HepG2 (cell line): ENCODE measurements around the gene C1S. TPM values are rescaled to one million over a fixed set of nuclear protein-coding genes. Genes with fewer than 3 reads are reported as not detected.

Experiments
- AGO2 ChIP-seq: fragments of 200-400 bp; formaldehyde crosslinking; optimal IDR thresholded peaks from 2 replicates; pipeline ENCODE3; 2017; ENCODE audit warnings: mild to moderate bottlenecking, low read depth, low read length, moderate library complexity
- KLF12 ChIP-seq: sonication (generic); formaldehyde crosslinking; IDR thresholded peaks from 2 replicates; pipeline ENCODE4 v1.4.0; 2020; ENCODE audit warnings: missing genetic modification reagents, borderline replicate concordance
- KLF9 ChIP-seq: IDR thresholded peaks from 2 replicates; pipeline ENCODE4 v1.6.1; 2016; ENCODE audit warnings: low read depth
- MIER2 ChIP-seq: IDR thresholded peaks from 2 replicates; pipeline ENCODE4 v1.6.1; 2016; ENCODE audit warnings: missing biosample characterization, missing genetic modification reagents
- TGIF2 ChIP-seq: IDR thresholded peaks from 2 replicates; pipeline ENCODE4 v1.6.1; 2016; ENCODE audit warnings: control low read depth, missing compliant biosample characterization
- TIGD3 ChIP-seq: sonication (generic); formaldehyde crosslinking; IDR thresholded peaks from 2 replicates; pipeline ENCODE4 v1.5.1; 2020; ENCODE audit warnings: mild to moderate bottlenecking, missing genetic modification reagents, borderline replicate concordance
- UBTF ChIP-seq: sonication (generic); formaldehyde crosslinking; IDR thresholded peaks from 2 replicates; pipeline ENCODE4 v1.4.0; 2020; ENCODE audit warnings: mild to moderate bottlenecking, missing genetic modification reagents
- ZNF20 ChIP-seq: sonication (generic); formaldehyde crosslinking; IDR thresholded peaks from 2 replicates; pipeline ENCODE4 v1.4.0; 2020; ENCODE audit warnings: mild to moderate bottlenecking, moderate library complexity, missing genetic modification reagents
- ZNF407 ChIP-seq: sonication (generic); formaldehyde crosslinking; IDR thresholded peaks from one replicate; pipeline ENCODE4 v1.5.1; 2020; ENCODE audit warnings: mild to moderate bottlenecking, missing genetic modification reagents; ENCODE audit errors: not compliant biosample characterization
- ZNF446 ChIP-seq: sonication (generic); formaldehyde crosslinking; IDR thresholded peaks from 2 replicates; pipeline ENCODE4 v1.5.0; 2020; ENCODE audit warnings: mild to moderate bottlenecking, missing genetic modification reagents
- ZNF577 ChIP-seq: sonication (generic); formaldehyde crosslinking; IDR thresholded peaks from 2 replicates; pipeline ENCODE4 v1.4.0; 2020; ENCODE audit warnings: mild to moderate bottlenecking, low read depth, missing genetic modification reagents, borderline replicate concordance
- ZNF615 ChIP-seq: sonication (generic); formaldehyde crosslinking; IDR thresholded peaks from 2 replicates; pipeline ENCODE4 v1.5.0; 2020; ENCODE audit warnings: mild to moderate bottlenecking, missing genetic modification reagents, borderline replicate concordance
- ZNF782 ChIP-seq: sonication (generic); formaldehyde crosslinking; IDR thresholded peaks from 2 replicates; pipeline ENCODE4 v1.4.0; 2020; ENCODE audit warnings: missing genetic modification reagents, mild to moderate bottlenecking, borderline replicate concordance
- ZSCAN21 ChIP-seq: sonication (generic); formaldehyde crosslinking; IDR thresholded peaks from 2 replicates; pipeline ENCODE4 v1.8.0; 2022; ENCODE audit warnings: mild to moderate bottlenecking, missing genetic modification reagents, moderate library complexity, borderline replicate concordance
- ZUFSP ChIP-seq: sonication (generic); formaldehyde crosslinking; IDR thresholded peaks from 2 replicates; pipeline ENCODE4 v1.9.0; 2021; ENCODE audit warnings: missing genetic modification reagents, mild to moderate bottlenecking, borderline replicate concordance
- polyA plus RNA-seq, 8 experiments: library from polyadenylated mRNA; depleted of rRNA in 3 of 8; stranded (reverse) in 7 of 8; unstranded in 1 of 8; fragments of >200 nt; fragmentation: Illumina TruSeq in 4 of 8; extraction: Trizol in 4 of 8; gene quantifications; 2 replicates each; pipeline versions ENCODE4 v1.2.1 to v1.2.3, GENCODE V29; 2011 to 2016; ENCODE audit warnings: low read depth in 4 of 8, missing spikeins in 1 of 8, mixed read lengths in 1 of 8; ENCODE audit not compliant: insufficient read depth in 1 of 8
- total RNA-seq, 5 experiments: library from RNA; depleted of rRNA; stranded (reverse); fragments of >200 nt; fragmentation: Illumina TruSeq; extraction: Trizol; gene quantifications; 2 replicates each; pipeline ENCODE4 v1.2.3, GENCODE V29; 2016; ENCODE audit warnings: low read depth in 1 of 5

The C1S gene
- total and polyA plus RNA-seq, 2 of the 13 experiments (the other 11 are each of a cell fraction or from before 2014, with no cell fraction given), result 14.5 to 18.2 TPM

GRCh38 chr12:7018350-7019042 lies 42.0 kb upstream of the C1S start, which contains the start of gene LPCAT3 (continued):
- TF ChIP-seq UBTF (CRISPR knock-in tag) (peak; percentile 33; the same call in 1 of the 2 replicates), KLF9 (peak; percentile 31; the same call in 1 of the 2 replicates), KLF12 (CRISPR knock-in tag) (no peak; the same call in 1 of the 2 replicates), ZNF615 (no peak), TIGD3 (CRISPR knock-in tag) (no peak), ZNF446 (CRISPR knock-in tag) (no peak), TGIF2 (CRISPR knock-in tag) (no peak), ZNF20 (0 out of 2 replicates have a peak, but pooled peaks have one; percentile 62), ZNF577 (CRISPR knock-in tag) (no peak), AGO2 (peak; percentile 87), ZNF782 (no peak), ZUFSP (CRISPR knock-in tag) (no peak), MIER2 (CRISPR knock-in tag) (no peak), ZNF407 (peak; percentile 64), ZSCAN21 (CRISPR knock-in tag) (no peak)
